Uterus (tissue), 4 donors: Measurements from ENCODE around the gene CD109. TPM values are rescaled to one million over a fixed set of nuclear protein-coding genes. Genes with fewer than 3 reads are reported as not detected.

Experiments used
- DNase-seq, 2 donors: peaks; one replicate each; pipeline ENCODE4 v3.0.0-alpha.2; 2019 to 2020
- H3K27ac ChIP-seq, 2 donors: fragments of 200-600 bp; sonication (generic); 1 replicate in 1 of 2; 2 replicates in 1 of 2; pipeline ENCODE4 v1.5.1; 2016 to 2018
- H3K27me3 ChIP-seq, 2 donors: fragments of 200-600 bp; sonication (generic); one replicate each; pipeline ENCODE4 v1.5.1; 2018 to 2019; ENCODE audit warnings: control low read depth in 1 of 2
- H3K36me3 ChIP-seq, 2 donors: fragments of 200-600 bp; sonication (generic); one replicate each; pipeline ENCODE4 v1.5.1; 2019; ENCODE audit warnings: control low read depth in 1 of 2
- H3K4me1 ChIP-seq, 2 donors: fragments of 200-600 bp; sonication (generic); one replicate each; pipeline ENCODE4 v1.5.1; 2018 to 2019; ENCODE audit warnings: control low read depth in 1 of 2
- H3K4me3 ChIP-seq, 2 donors: fragments of 200-600 bp; sonication (generic); 1 replicate in 1 of 2; 2 replicates in 1 of 2; pipeline ENCODE4 v1.5.1; 2018 to 2019; ENCODE audit warnings: mild to moderate bottlenecking in 1 of 2
- H3K9me3 ChIP-seq, 2 donors: fragments of 200-600 bp; sonication (generic); one replicate each; pipeline ENCODE4 v1.5.1; 2019; ENCODE audit warnings: control low read depth in 1 of 2
- CTCF ChIP-seq, 4 experiments: fragments of 200-600 bp in 2 of 4; fragments of 450-650 bp in 2 of 4; sonication (generic) in 2 of 4; IDR thresholded peaks; one replicate each; pipeline ENCODE4 v1.5.1; 2016 to 2019; ENCODE audit warnings: antibody characterized with exemption in 4 of 4, mild to moderate bottlenecking in 2 of 4, moderate library complexity in 1 of 4
- POLR2A ChIP-seq, 2 donors: fragments of 450-650 bp; IDR thresholded peaks; one replicate each; pipeline ENCODE4 v1.6.1; 2016; ENCODE audit warnings: antibody characterized with exemption in 2 of 2, mild to moderate bottlenecking in 1 of 2, moderate library complexity in 1 of 2
- intact Hi-C: fragments of 100-400 bp; cut with DNase I; formaldehyde crosslinking; loops from one replicate; pipeline ENCODE4 v1.15.1; 2023; ENCODE audit warnings: low total_unique reads
- total RNA-seq, 4 donors: library from RNA; depleted of rRNA in 3 of 4; stranded (reverse); fragments of >200 nt in 3 of 4; gene quantifications; one replicate each; pipeline versions ENCODE4 v1.1.0 to v1.2.4, GENCODE V29; 2014 to 2023
- donor health status: DM: yes; HTN: yes; CAD: no.

CD109 gene
- total RNA-seq, 4 donors from 2014 or later = 26.6 to 59.0 (median 36.8) TPM

- intact Hi-C loops = no loop called here
- TF ChIP-seq POLR2A (IDR thresholded peaks at IDR 0.05) (no peak), CTCF (IDR thresholded peaks at IDR 0.05) (no peak)
- H3K4me3 ChIP-seq = no peak overlapping the region
- DNase-seq = no peak
- H3K27me3 ChIP-seq = no peaks in the 10 kb centered on the region
- H3K4me1 ChIP-seq = no peaks in the 10 kb centered on the region
- H3K9me3 ChIP-seq = no peaks in the 10 kb centered on the region
- H3K27ac ChIP-seq = no peak overlapping the region
- H3K36me3 ChIP-seq = no peaks in the 10 kb centered on the region
Measured at GRCh38 chr6:73665686-73666319, 30.2 kb upstream of the CD109 start.

GRCh38 chr6:73666393-73666792, 29.6 kb upstream of the CD109 start:
- H3K4me3 ChIP-seq = no peak overlapping the region
- H3K27ac ChIP-seq = no peak overlapping the region
- TF ChIP-seq CTCF (IDR thresholded peaks at IDR 0.05) (no peak), POLR2A (IDR thresholded peaks at IDR 0.05) (no peak)
- intact Hi-C loops = no loop called here
- H3K27me3 ChIP-seq = no peaks in the 10 kb centered on the region
- H3K4me1 ChIP-seq = no peaks in the 10 kb centered on the region
- H3K36me3 ChIP-seq = no peaks in the 10 kb centered on the region
- H3K9me3 ChIP-seq = no peaks in the 10 kb centered on the region
- no peak for DNase-seq

DNA sequence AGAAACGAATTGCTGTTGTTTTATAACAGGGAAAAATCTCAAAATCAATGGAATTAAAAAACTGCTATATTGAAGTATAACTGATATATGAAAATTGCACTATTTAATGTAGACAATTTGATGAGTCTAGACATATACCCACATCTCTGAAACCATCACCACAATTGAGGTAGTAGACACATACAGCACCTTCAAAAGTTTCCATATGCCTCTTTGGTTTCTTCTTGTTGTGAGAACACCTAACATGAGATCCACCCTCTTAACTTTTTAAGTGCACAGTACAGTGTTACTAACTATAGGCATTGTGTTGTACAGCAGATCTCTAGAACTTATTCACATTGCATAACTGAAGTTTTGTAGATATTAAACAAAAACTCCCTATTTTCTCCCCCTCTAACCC, 28.2 kb upstream of the CD109 start:
- no peak for DNase-seq
- intact Hi-C loops = no loop called here
- no peaks in the 10 kb centered on the region for H3K4me1 ChIP-seq

DNA sequence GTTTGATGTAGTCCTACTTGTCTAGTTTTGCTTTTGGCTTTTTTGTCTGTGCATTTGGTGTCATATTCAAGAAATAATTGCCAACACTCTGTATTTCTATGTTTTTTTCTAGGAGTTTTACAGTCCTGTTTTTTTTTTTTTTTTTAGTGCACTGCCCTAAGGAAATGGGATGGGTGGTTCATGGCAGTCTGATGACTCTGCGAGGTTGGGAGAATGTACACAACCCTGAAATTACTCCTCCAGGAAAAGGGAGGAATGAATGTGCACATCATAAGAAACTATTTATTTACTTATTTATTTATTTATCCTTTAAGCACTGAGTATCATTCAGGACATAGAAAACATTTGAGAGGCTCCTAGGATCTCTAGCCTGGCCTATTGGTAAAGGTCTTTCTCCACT, 27.0 kb upstream of the CD109 start:
- TF ChIP-seq POLR2A (IDR thresholded peaks at IDR 0.05) = no peak
- TF ChIP-seq CTCF (IDR thresholded peaks at IDR 0.05) = no peak
- intact Hi-C loops = no loop called here
- H3K27ac ChIP-seq = no peak overlapping the region

More for the DNA sequence above, 28.2 kb upstream of the CD109 start:
- Histone ChIP-seq H3K27ac (no peak overlapping the region), H3K4me3 (no peak overlapping the region), H3K27me3 (no peaks in the 10 kb centered on the region), H3K9me3 (no peaks in the 10 kb centered on the region), H3K36me3 (no peaks in the 10 kb centered on the region)
- no peak for TF ChIP-seq CTCF (IDR thresholded peaks at IDR 0.05)

GRCh38 chr6:73671911-73672685, 23.9 kb upstream of the CD109 start:
- TF ChIP-seq CTCF (IDR thresholded peaks at IDR 0.05) = no peak
- TF ChIP-seq POLR2A (IDR thresholded peaks at IDR 0.05) = no peak
- H3K36me3 ChIP-seq = no peaks in the 10 kb centered on the region
- no peak overlapping the region for H3K4me3 ChIP-seq
- no peaks in the 10 kb centered on the region for H3K4me1 ChIP-seq
- H3K9me3 ChIP-seq = no peaks in the 10 kb centered on the region
- no peaks in the 10 kb centered on the region for H3K27me3 ChIP-seq
- H3K27ac ChIP-seq = no peak overlapping the region
- intact Hi-C loops = no loop called here
- no peak for DNase-seq

More for the DNA sequence above, 27.0 kb upstream of the CD109 start:
- no peak overlapping the region for H3K4me3 ChIP-seq
- no peaks in the 10 kb centered on the region for H3K27me3 ChIP-seq
- H3K36me3 ChIP-seq = no peaks in the 10 kb centered on the region
- H3K9me3 ChIP-seq = no peaks in the 10 kb centered on the region
- DNase-seq = no peak
- H3K4me1 ChIP-seq = no peaks in the 10 kb centered on the region
